Sigmoid colon (tissue), 7 donors: Measurements from ENCODE around the gene FAM3D. TPM values are rescaled to one million over a fixed set of nuclear protein-coding genes. Genes with fewer than 3 reads are reported as not detected.

Experiments
- DNase-seq: peaks from one replicate; pipeline ENCODE4 v3.0.0-alpha.2; 2019
- H3K27ac ChIP-seq, 4 donors: fragments of 200-600 bp; sonication (generic); one replicate each; pipeline ENCODE4 v1.5.1; 2016 to 2019; ENCODE audit warnings: mild to moderate bottlenecking in 1 of 4
- H3K27me3 ChIP-seq, 3 donors: fragments of 200-600 bp; sonication (generic); one replicate each; pipeline ENCODE4 v1.5.1; 2019; ENCODE audit warnings: mild to moderate bottlenecking in 1 of 3
- H3K36me3 ChIP-seq, 4 donors: fragments of 200-600 bp; sonication (generic); one replicate each; pipeline ENCODE4 v1.5.1; 2016 to 2019
- H3K4me1 ChIP-seq, 4 donors: fragments of 200-600 bp; sonication (generic); one replicate each; pipeline ENCODE4 v1.5.1; 2017 to 2019
- H3K4me3 ChIP-seq, 4 donors: fragments of 200-600 bp; sonication (generic); one replicate each; pipeline ENCODE4 v1.5.1; 2017 to 2019; ENCODE audit warnings: mild to moderate bottlenecking in 2 of 4, moderate library complexity in 1 of 4
- H3K9me3 ChIP-seq, 4 donors: fragments of 200-600 bp in 3 of 4; sonication (generic) in 3 of 4; one replicate each; pipeline versions ENCODE4 v1.5.1 to v1.6.1; 2013 to 2019
- EP300 ChIP-seq, 4 donors: sonication (generic); formaldehyde crosslinking; IDR thresholded peaks; one replicate each; pipeline ENCODE4 v1.6.1; 2017; ENCODE audit warnings: antibody characterized with exemption in 4 of 4
- POLR2A ChIP-seq, 2 donors: fragments of 450-650 bp; IDR thresholded peaks; one replicate each; pipeline ENCODE4 v1.6.1; 2016; ENCODE audit warnings: antibody characterized with exemption in 2 of 2, mild to moderate bottlenecking in 2 of 2, moderate library complexity in 2 of 2
- POLR2AphosphoS5 ChIP-seq, 4 donors: sonication (generic); formaldehyde crosslinking; IDR thresholded peaks; one replicate each; pipeline ENCODE4 v1.6.1; 2017; ENCODE audit warnings: antibody characterized with exemption in 4 of 4
- WGBS, 2 donors: extraction: QIAGEN DNeasy Blood & Tissue Kit; methylation state at CpG; one replicate each; pipeline ENCODE4 v1.1.7; 2013; 5-methylcytosine and 5-hydroxymethylcytosine counted together
- intact Hi-C: fragments of 100-400 bp; cut with DNase I; formaldehyde crosslinking; loops from one replicate; pipeline ENCODE4 v1.15.1; 2023
- polyA plus RNA-seq, 3 donors: library from polyadenylated mRNA; stranded (reverse); fragments of 200-250 nt; gene quantifications; one replicate each; pipeline ENCODE4 v1.2.3, GENCODE V29; 2013
- total RNA-seq, 4 donors: library from RNA; depleted of rRNA; stranded (reverse); fragments of >200 nt; gene quantifications; one replicate each; pipeline ENCODE4 v1.1.0, GENCODE V29; 2016
- TF ChIP-seq, protein P1 (sequence below), 4 experiments: fragments of 450-650 bp in 3 of 4; fragments of 200-600 bp in 1 of 4; IDR thresholded peaks; one replicate each; pipeline ENCODE4 v1.5.1; 2016 to 2019; ENCODE audit warnings: antibody characterized with exemption in 4 of 4, mild to moderate bottlenecking in 3 of 4, moderate library complexity in 2 of 4
- donor health status: healthy with polysubstance abuse.
- donor health status: Bipolar disorder and iron deficiency.
- donor health status: healthy.

Gene FAM3D
- total and polyA plus RNA-seq, 7 donors, result 0.36 to 477 (median 215) TPM; not detected in 2

DNA sequence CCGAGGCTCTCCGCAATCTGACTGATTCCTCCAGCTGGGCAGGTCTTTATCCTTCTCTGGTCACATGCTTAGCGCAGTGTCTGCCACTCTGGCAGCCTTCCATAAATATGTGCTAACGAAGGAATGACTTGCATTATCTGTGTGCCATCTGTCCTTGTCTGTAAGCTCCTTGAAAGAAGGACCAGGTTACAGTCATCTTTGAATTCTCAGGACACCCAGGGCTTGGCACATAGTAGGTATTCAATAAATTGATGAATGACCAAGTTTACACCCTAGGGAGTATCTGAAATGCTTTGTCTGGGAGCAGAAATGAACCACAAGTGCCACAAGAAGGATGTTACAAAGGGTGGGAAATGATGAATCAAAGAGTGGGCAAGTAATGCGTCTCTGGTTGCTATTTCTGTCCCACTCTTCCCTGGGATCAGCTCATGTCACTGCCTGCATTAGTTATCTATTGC lies 16.5 kb upstream of the FAM3D start:
- intact Hi-C loops, result no loop called here
- Histone ChIP-seq H3K27ac (no peak overlapping the region), H3K9me3 (no peaks in the 10 kb centered on the region), H3K4me1 (no peaks in the 10 kb centered on the region), H3K36me3 (no peaks in the 10 kb centered on the region), H3K4me3 (no peak overlapping the region), H3K27me3 (peaks cover 0 to 7% (median 0%) of the 10 kb centered on the region in 3 donors)
- TF ChIP-seq POLR2A (IDR thresholded peaks at IDR 0.05) (no peak), POLR2AphosphoS5 (IDR thresholded peaks at IDR 0.05) (no peak), EP300 (IDR thresholded peaks at IDR 0.05) (no peak)
- TF ChIP-seq, protein P1, sequence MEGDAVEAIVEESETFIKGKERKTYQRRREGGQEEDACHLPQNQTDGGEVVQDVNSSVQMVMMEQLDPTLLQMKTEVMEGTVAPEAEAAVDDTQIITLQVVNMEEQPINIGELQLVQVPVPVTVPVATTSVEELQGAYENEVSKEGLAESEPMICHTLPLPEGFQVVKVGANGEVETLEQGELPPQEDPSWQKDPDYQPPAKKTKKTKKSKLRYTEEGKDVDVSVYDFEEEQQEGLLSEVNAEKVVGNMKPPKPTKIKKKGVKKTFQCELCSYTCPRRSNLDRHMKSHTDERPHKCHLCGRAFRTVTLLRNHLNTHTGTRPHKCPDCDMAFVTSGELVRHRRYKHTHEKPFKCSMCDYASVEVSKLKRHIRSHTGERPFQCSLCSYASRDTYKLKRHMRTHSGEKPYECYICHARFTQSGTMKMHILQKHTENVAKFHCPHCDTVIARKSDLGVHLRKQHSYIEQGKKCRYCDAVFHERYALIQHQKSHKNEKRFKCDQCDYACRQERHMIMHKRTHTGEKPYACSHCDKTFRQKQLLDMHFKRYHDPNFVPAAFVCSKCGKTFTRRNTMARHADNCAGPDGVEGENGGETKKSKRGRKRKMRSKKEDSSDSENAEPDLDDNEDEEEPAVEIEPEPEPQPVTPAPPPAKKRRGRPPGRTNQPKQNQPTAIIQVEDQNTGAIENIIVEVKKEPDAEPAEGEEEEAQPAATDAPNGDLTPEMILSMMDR (IDR thresholded peaks at IDR 0.05), result no peak
- no peak for DNase-seq
- 70 to 85% methylated on average over 5 of the region's 5 CpGs for WGBS, 2 donors

DNA sequence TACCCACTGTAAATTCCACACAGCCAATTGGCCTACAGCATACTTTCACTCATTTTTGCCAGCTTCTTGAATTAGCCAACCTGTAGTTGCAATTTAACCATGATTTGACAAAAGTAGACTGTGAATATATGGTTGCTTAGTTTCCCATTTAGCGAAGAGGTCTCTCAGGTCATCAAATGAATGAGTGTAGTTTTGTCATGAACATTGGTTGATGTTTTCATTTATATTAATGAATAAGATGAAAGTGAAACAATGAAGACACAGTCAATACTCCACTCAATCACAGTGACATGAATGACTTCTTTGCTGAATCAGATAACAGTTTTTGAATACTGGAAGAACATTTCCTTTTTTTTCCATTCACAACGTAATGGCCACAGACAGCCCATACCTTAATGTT lies 15.3 kb upstream of the FAM3D start:
- no peak overlapping the region for H3K4me3 ChIP-seq
- no peaks in the 10 kb centered on the region for H3K36me3 ChIP-seq
- peaks cover 0 to 7% (median 0%) of the 10 kb centered on the region in 3 donors for H3K27me3 ChIP-seq
- no peak overlapping the region for H3K27ac ChIP-seq
- DNase-seq, result no peak
- TF ChIP-seq POLR2A (IDR thresholded peaks at IDR 0.05) (no peak), POLR2AphosphoS5 (IDR thresholded peaks at IDR 0.05) (no peak), EP300 (IDR thresholded peaks at IDR 0.05) (no peak)
- TF ChIP-seq, protein P1 (IDR thresholded peaks at IDR 0.05), result no peak
- intact Hi-C loops, result no loop called here
- H3K9me3 ChIP-seq, result no peaks in the 10 kb centered on the region
- 75 to 80% methylated on average over 2 of the region's 2 CpGs for WGBS, 2 donors
- H3K4me1 ChIP-seq, result no peaks in the 10 kb centered on the region

DNA sequence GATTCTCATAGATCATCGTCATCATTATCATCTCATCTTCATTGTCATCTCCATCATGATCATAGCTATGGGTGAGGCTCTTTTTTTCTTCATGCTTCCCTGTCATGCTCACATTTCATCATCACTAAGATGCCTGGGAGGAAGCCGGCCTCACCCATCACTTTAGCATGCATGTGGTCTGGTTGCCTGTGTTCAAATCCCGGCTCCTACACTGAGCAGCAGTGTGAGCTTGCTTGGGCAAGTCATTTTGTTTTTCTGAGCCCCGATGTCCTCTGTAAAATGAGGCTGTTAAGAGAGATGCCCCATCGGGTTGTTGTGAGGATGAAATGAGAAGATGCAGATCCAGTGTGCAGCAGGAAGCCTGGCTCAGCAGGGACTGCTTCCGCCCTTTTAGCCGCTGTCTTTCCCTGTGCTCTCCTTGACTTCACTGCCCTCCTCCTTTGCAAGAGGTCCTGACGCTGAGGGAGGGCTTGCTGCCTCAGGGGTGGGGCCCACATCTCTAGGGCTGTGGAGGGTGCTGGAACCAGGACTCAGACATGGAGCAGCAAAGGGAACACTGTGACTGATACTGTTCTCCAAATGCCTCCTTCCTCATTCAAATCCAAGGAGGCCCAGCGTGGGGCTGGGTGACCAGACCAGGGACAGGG lies 14.4 kb upstream of the FAM3D start:
- 84 to 90% methylated on average over 9 of the region's 9 CpGs for WGBS, 2 donors
- intact Hi-C loops, result no loop called here
- Histone ChIP-seq H3K4me3 (no peak overlapping the region), H3K27ac (no peak overlapping the region), H3K9me3 (no peaks in the 10 kb centered on the region), H3K4me1 (no peaks in the 10 kb centered on the region), H3K36me3 (no peaks in the 10 kb centered on the region), H3K27me3 (peaks cover 0 to 7% (median 0%) of the 10 kb centered on the region in 3 donors)
- no peak for DNase-seq
- TF ChIP-seq EP300 (IDR thresholded peaks at IDR 0.05) (no peak), POLR2AphosphoS5 (IDR thresholded peaks at IDR 0.05) (no peak), POLR2A (IDR thresholded peaks at IDR 0.05) (no peak)
- TF ChIP-seq, protein P1 (IDR thresholded peaks at IDR 0.05), result no peak

DNA sequence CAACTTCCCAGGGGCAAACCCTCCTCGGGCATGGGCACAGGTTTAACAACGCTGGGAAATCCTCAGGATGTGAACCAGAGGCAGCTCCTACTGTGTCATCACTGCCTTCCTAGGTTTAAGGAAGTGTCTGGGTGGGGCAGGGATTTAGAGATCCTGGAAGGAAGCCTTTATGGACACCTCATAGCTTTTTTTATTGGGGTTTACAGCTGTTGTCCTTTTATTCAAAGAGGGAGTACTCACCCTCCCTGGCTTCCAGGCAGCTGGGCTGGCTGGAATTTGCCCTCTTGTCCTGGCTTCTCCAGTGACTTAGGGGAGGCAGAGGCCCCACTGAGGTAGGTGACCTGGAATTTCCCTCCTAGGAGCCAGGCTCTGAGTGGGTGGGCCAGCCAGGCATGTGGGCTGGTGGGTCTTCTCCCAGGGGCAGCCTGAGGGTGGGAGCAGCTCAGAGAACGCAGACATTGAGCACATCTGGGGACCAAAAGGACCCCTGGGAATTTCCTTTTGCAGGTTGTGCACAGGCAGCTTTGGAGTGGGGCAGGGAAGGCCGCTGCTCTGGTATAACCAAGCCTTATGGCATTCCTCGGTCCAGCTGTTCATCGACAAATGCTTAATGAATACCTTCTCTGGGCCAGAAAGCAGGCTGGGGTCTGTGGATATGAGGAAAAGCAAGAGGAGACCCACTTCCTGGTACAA lies 13.5 kb upstream of the FAM3D start:
- H3K27ac ChIP-seq, result no peak overlapping the region
- intact Hi-C loops, result no loop called here
- H3K36me3 ChIP-seq, result no peaks in the 10 kb centered on the region

More for the DNA sequence above, 13.5 kb upstream of the FAM3D start:
- TF ChIP-seq, protein P1 (IDR thresholded peaks at IDR 0.05), result no peak
- TF ChIP-seq POLR2A (IDR thresholded peaks at IDR 0.05) (no peak), EP300 (IDR thresholded peaks at IDR 0.05) (no peak), POLR2AphosphoS5 (IDR thresholded peaks at IDR 0.05) (no peak)
- Histone ChIP-seq H3K27me3 (peaks cover 0 to 7% (median 0%) of the 10 kb centered on the region in 3 donors), H3K4me1 (no peaks in the 10 kb centered on the region), H3K4me3 (no peak overlapping the region), H3K9me3 (peaks cover 0 to 3% (median 0%) of the 10 kb centered on the region in 4 donors)
- 65 to 80% methylated on average over 6 of the region's 6 CpGs for WGBS, 2 donors
- no peak for DNase-seq
